Mammary epithelial cell (primary cell): ENCODE measurements around the gene PPP2R3C.

Source experiments
- CTCF ChIP-seq, 2 donors: IDR thresholded peaks in 1 of 2; conservative IDR thresholded peaks in 1 of 2; 2 replicates each; pipeline ENCODE4 v1.5.1; 2011 to 2012; ENCODE audit warnings: inconsistent platforms in 2 of 2, low read length in 2 of 2, mild to moderate bottlenecking in 2 of 2, control low read depth in 1 of 2, low read depth in 1 of 2; ENCODE audit not compliant: insufficient read depth in 1 of 2; ENCODE audit errors: extremely low read depth in 1 of 2
- EZH2 ChIP-seq: IDR thresholded peaks from 2 replicates; pipeline ENCODE4 v1.6.1; 2012; ENCODE audit warnings: low read length, inconsistent platforms, borderline replicate concordance

DNA sequence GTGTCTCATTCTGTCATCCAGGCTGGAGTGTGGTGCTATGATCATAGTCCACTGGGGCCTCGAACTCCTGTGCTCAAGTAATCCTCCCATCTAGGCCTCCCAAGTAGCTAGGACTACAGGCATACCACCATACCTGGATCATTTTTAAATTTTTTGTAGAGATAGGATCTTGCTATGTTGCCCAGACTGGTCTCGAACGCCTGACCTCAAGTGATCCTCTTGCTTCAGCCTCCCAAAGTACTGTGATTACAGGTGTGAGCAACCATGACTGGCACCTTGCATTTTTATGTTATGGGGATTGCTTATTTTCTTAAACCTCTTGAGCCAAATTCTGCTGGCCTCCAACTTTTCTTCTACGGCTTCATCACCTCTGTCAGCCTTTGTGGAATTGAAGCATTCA is 27.4 kb upstream of the PPP2R3C start:
- no peak for TF ChIP-seq EZH2
- TF ChIP-seq CTCF (conservative IDR thresholded peaks at IDR 0.05 in 1 of 2, IDR thresholded peaks at IDR 0.05 in 1 of 2; ENCODE audit: extremely low read depth in 1 of 2, insufficient read depth in 1 of 2, low read depth in 1 of 2, low read length in 2 of 2), result no peak
